Epithelial cell of esophagus (primary cell): ENCODE measurements around the gene SULT2A1.
"Not testable (repeated sequence)": the region's sequence is repeated elsewhere in the genome, so short reads cannot be mapped to it uniquely, and the experiment has no call there.

ENCODE experiments used
- DNase-seq: peaks from one replicate; pipeline ENCODE4 v3.0.0; 2010; ENCODE audit warnings: low read depth
- H3K4me3 ChIP-seq: 2 replicates; pipeline ENCODE4 v1.5.1; 2011; ENCODE audit warnings: mild to moderate bottlenecking, low read length, control low read depth
- CTCF ChIP-seq: IDR thresholded peaks from 2 replicates; pipeline ENCODE4 v1.5.1; 2011; ENCODE audit warnings: low read depth, mild to moderate bottlenecking, low read length, control low read depth, inconsistent platforms; ENCODE audit not compliant: insufficient read depth; ENCODE audit errors: missing control alignments

SULT2A1 gene

DNA sequence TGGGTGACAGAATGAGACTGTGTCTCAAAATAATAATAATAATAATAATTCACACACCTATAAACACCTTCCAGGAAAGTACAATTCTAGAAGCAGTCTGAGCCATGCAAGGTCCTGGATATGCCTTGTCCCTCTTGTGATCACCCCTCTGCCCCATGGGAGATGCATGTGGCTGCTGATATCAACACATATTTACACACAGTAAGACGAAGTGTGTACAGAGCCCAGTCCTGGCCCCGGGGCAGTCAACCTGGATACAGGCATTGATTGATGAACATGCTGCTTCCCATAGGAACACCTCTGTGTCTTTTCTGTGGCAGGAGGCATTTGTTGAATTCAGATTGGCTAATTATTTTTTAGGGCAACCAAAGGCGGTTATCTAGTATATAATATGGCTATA is 3.2 kb downstream of the SULT2A1 start:
- DNase-seq, result no peak
- TF ChIP-seq CTCF, result no peak
- no peak overlapping the region for H3K4me3 ChIP-seq

- H3K4me3 ChIP-seq, result no peak overlapping the region
- no peak for TF ChIP-seq CTCF
- DNase-seq, result no peak
These were observed 4.4 kb downstream of the SULT2A1 start for GRCh38 chr19:47881757-47882156.

- H3K4me3 ChIP-seq, DNase-seq: not testable (repeated sequence)
These were observed 6.7 kb downstream of the SULT2A1 start for GRCh38 chr19:47879385-47879784.

- no peak for TF ChIP-seq CTCF
- DNase-seq, result no peak
- no peak overlapping the region for H3K4me3 ChIP-seq
These were observed 7.2 kb downstream of the SULT2A1 start for GRCh38 chr19:47878906-47879305.

GRCh38 chr19:47865166-47865565 is 20.9 kb downstream of the SULT2A1 start:
- no peak for DNase-seq
- H3K4me3 ChIP-seq, result no peak overlapping the region
- TF ChIP-seq CTCF, result no peak

DNA sequence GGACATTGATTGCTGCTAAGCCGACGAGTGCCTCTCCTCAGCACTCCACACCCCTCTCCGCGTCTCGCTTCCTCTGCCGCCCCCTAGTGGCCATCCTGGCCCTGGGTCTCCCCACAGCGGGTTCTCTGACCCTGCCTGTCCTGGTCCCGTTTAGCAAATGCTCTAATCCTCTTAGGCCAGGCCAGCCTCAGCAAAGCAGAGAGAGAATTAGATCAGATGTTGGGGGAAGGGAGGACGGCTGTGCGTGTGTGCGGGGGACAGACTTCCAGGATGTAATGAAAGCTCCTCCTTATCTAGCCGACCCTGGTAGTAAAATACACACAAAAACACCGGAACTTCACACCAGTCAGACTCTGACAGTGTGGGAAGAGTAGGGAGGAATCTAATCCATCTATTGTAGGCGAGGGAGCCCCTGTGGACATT is 22.6 kb downstream of the SULT2A1 start:
- peak; percentile 66 for DNase-seq
- TF ChIP-seq CTCF, result peak; percentile 89
- H3K4me3 ChIP-seq, result no peak overlapping the region

DNA sequence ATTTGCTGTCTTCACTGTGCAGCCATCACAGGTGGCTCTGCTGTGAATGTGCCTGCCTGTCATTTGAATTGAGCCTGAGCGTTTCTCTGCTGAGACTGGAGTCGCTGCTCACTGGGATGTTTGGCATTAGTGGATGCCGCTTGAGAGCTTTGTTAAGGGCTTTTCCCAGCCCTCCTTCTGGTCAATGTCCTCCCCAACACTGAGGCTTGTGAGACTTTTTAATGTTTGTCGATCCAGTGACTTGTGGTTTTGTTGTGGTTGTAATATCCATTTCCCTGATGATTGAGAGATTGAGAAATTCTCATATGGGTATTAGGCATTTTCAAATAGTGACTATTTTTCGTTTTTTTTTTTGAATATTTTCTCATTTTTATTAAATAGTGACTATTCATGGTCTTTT is 24.5 kb downstream of the SULT2A1 start:
- TF ChIP-seq CTCF, result no peak
- H3K4me3 ChIP-seq, result no peak overlapping the region
- no peak for DNase-seq

DNA sequence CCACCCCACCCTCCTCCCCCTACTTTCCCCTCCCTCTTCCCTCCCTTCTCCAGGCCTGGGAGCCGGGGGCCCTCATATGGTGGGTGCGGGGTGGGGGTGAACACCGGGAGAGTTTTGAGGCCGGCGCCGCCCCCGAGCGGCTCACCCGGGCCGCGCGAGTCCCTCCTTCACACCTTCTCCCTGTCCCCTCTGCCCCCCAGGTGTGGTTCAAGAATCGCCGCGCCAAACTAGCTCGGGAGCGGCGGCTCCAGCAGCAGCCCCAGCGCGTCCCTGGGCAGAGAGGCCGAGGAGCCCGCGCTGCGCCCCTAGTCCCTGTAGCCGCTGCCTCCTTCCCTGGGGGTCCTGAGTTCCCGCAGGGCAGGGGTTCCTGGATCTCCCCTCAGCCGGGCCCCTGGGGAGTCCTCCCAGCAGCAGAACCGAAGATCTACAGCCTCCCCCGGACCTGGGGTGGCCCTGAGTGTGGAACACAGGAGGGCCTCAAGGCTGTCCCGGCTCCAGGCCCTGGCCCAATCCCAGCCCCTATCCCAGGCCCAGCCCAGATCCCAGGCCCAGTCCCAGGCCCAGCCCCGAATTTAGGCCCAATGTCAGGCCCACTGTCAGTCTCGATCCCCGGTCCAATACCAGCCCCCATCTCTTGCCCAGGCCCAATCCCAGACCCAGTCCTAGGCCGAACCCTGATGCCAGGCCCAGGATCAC is 25.4 kb downstream of the SULT2A1 start:
- no peak overlapping the region for H3K4me3 ChIP-seq
- no peak for DNase-seq
- no peak for TF ChIP-seq CTCF

DNA sequence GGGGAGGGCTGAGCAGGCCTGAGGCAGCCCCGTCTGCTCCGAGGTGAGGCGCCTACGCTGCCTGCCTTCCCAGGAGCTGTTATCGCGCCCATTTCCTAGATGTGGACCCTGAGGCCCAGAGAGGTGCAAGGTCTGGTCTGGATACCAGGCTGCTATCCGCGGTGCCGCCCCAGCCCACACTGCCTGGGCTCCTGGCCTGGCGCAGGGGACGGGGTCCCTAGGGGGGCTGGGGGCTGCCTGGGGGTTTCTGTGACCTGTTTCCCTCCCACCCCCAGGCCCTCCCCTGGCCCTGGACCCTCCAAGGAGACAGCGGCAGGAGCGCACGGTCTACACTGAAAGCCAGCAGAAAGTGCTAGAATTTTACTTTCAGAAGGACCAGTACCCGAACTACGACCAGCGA is 26.3 kb downstream of the SULT2A1 start:
- DNase-seq, result not testable (repeated sequence)

DNA sequence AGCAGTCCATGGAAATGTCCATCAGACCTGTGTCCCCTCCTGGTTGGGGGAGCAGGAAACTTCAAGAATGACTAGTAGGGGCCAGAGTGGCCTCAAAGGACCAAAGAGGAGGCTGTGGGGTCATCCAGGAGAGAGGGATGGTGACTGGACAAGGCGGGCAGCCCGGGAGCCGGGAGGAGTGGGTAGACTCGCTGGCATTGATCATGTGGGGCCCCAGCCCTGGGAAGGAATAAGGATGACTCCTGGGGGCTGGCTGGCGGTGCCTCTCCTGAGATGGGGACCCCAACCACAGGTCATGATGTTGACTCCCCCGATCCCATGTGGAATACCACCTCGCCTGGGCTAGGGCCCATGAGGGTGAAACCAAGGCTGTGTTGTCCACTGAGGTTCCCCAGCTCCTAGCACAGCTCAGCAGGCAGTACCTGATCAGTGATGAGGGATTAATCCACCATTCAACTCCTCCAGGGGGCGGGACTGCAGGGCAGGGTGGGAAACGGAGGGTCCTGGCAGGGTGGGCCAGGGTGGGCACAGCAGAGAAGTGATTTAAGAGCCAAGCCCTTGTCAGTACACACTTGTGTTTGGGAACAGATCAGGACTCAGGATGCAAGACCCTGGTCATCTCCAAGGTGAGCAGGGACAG is 27.3 kb downstream of the SULT2A1 start, which contains the start of gene TPRX2:
Gene TPRX2, plus strand, starts transcription at position 590 of the 640 bp plus-strand sequence. Its CDS starts 12 bp downstream, at position 602.
- DNase-seq, H3K4me3 ChIP-seq: not testable (repeated sequence)

More for the DNA sequence above, 26.3 kb downstream of the SULT2A1 start:
- H3K4me3 ChIP-seq, result not testable (repeated sequence)

GRCh38 chr19:47858231-47858630 is 27.9 kb downstream of the SULT2A1 start:
- DNase-seq, result peak; percentile 15
- H3K4me3 ChIP-seq, result not testable (repeated sequence)
